Mesenchymal stem cell (in vitro differentiated cells and primary cell): ENCODE data around the gene CENPP.
A peak's percentile ranks its signal among the peaks of the same experiment; 100 is the strongest.

ENCODE experiments used
- DNase-seq: peaks from one replicate; pipeline ENCODE4 v3.0.0-alpha.2; 2013
- H2AFZ ChIP-seq: one replicate; pipeline ENCODE4 v1.6.1; 2013; ENCODE audit warnings: low read depth, mild to moderate bottlenecking, control low read depth, inconsistent platforms, low read length, moderate library complexity
- H2AK5ac ChIP-seq: 2 replicates; pipeline ENCODE4 v1.6.1; 2013; ENCODE audit warnings: low read length, moderate library complexity, mild to moderate bottlenecking, inconsistent platforms; ENCODE audit not compliant: severe bottlenecking
- H2BK120ac ChIP-seq: one replicate; pipeline ENCODE4 v1.6.1; 2013; ENCODE audit warnings: low read depth, mild to moderate bottlenecking, inconsistent platforms, low read length, moderate library complexity
- H2BK12ac ChIP-seq, 2 experiments: one replicate each; pipeline ENCODE4 v1.6.1; 2013; ENCODE audit warnings: inconsistent platforms in 2 of 2, low read length in 2 of 2, mild to moderate bottlenecking in 2 of 2, moderate library complexity in 2 of 2, control low read depth in 1 of 2
- H2BK15ac ChIP-seq: one replicate; pipeline ENCODE4 v1.6.1; 2013; ENCODE audit warnings: mild to moderate bottlenecking, low read depth, inconsistent platforms; ENCODE audit not compliant: poor library complexity, severe bottlenecking
- H2BK5ac ChIP-seq: 2 replicates; pipeline ENCODE4 v1.6.1; 2013; ENCODE audit warnings: low read depth, mild to moderate bottlenecking, low read length, control low read depth, inconsistent platforms; ENCODE audit not compliant: poor library complexity, severe bottlenecking
- H3K14ac ChIP-seq, 2 experiments: one replicate each; pipeline ENCODE4 v1.6.1; 2013; ENCODE audit warnings: inconsistent platforms in 2 of 2, low read length in 2 of 2, control low read depth in 1 of 2, mild to moderate bottlenecking in 1 of 2, moderate library complexity in 1 of 2
- H3K18ac ChIP-seq, 2 experiments: one replicate each; pipeline ENCODE4 v1.6.1; 2013; ENCODE audit warnings: inconsistent platforms in 2 of 2, low read length in 2 of 2, control low read depth in 1 of 2, low read depth in 1 of 2, mild to moderate bottlenecking in 1 of 2
- H3K23ac ChIP-seq, 2 experiments: one replicate each; pipeline ENCODE4 v1.6.1; 2013; ENCODE audit warnings: inconsistent platforms in 2 of 2, low read length in 2 of 2, mild to moderate bottlenecking in 2 of 2, moderate library complexity in 2 of 2, control low read depth in 1 of 2
- H3K27ac ChIP-seq: 2 replicates; pipeline ENCODE4 v1.5.1; 2013; ENCODE audit warnings: mild to moderate bottlenecking, moderate library complexity, low read length, control low read depth, inconsistent platforms; ENCODE audit not compliant: poor library complexity, severe bottlenecking
- H3K27me3 ChIP-seq, 2 experiments: 2 replicates each; pipeline versions ENCODE4 v1.6.1 to v1.7.0; 2013; ENCODE audit warnings: low read length in 2 of 2, mild to moderate bottlenecking in 2 of 2, moderate library complexity in 2 of 2, control low read depth in 1 of 2, inconsistent platforms in 1 of 2; ENCODE audit not compliant: control insufficient read depth in 1 of 2, insufficient read depth in 1 of 2
- H3K36me3 ChIP-seq, 2 experiments: 2 replicates each; pipeline versions ENCODE4 v1.6.1 to v1.7.0; 2013; ENCODE audit warnings: low read length in 2 of 2, control low read depth in 1 of 2, inconsistent platforms in 1 of 2, low read depth in 1 of 2, mild to moderate bottlenecking in 1 of 2; ENCODE audit not compliant: insufficient read depth in 2 of 2, control insufficient read depth in 1 of 2
- H3K4ac ChIP-seq, 2 experiments: one replicate each; pipeline ENCODE4 v1.6.1; 2013; ENCODE audit warnings: inconsistent platforms in 2 of 2, low read length in 2 of 2, mild to moderate bottlenecking in 2 of 2, moderate library complexity in 2 of 2, control low read depth in 1 of 2, low read depth in 1 of 2
- H3K4me1 ChIP-seq: 2 replicates; pipeline ENCODE4 v1.6.1; 2013; ENCODE audit warnings: low read depth, low read length, control low read depth; ENCODE audit not compliant: control insufficient read depth, insufficient read depth
- H3K4me2 ChIP-seq: 2 replicates; pipeline ENCODE4 v1.6.1; 2013; ENCODE audit warnings: low read length, mild to moderate bottlenecking, inconsistent platforms; ENCODE audit not compliant: poor library complexity, severe bottlenecking
- H3K4me3 ChIP-seq, 2 experiments: 2 replicates each; pipeline versions ENCODE4 v1.5.1 to v1.7.0; 2013; ENCODE audit warnings: low read length in 2 of 2, mild to moderate bottlenecking in 2 of 2, control low read depth in 1 of 2, low read depth in 1 of 2; ENCODE audit not compliant: insufficient read depth in 1 of 2
- H3K79me1 ChIP-seq: replicated peaks from 2 replicates; pipeline ENCODE4 v1.6.1; 2013; ENCODE audit warnings: mild to moderate bottlenecking, control low read depth, low read length, inconsistent platforms; ENCODE audit not compliant: poor library complexity, severe bottlenecking
- H3K9ac ChIP-seq: 2 replicates; pipeline ENCODE4 v1.7.0; 2013; ENCODE audit warnings: mild to moderate bottlenecking, low read length, moderate library complexity
- H3K9me3 ChIP-seq: 2 replicates; pipeline ENCODE4 v1.7.0; 2013; ENCODE audit warnings: mild to moderate bottlenecking, low read length; ENCODE audit not compliant: control insufficient read depth
- H4K8ac ChIP-seq: one replicate; pipeline ENCODE4 v1.6.1; 2013; ENCODE audit warnings: inconsistent platforms, mild to moderate bottlenecking, low read length, moderate library complexity
- H4K91ac ChIP-seq: one replicate; pipeline ENCODE4 v1.6.1; 2013; ENCODE audit warnings: mild to moderate bottlenecking, low read length, inconsistent platforms
- WGBS: methylation state at CpG from one replicate; pipeline ENCODE4 v1.1.7; 2013; ENCODE audit warnings: mixed read lengths; 5-methylcytosine and 5-hydroxymethylcytosine counted together

CENPP gene

DNA sequence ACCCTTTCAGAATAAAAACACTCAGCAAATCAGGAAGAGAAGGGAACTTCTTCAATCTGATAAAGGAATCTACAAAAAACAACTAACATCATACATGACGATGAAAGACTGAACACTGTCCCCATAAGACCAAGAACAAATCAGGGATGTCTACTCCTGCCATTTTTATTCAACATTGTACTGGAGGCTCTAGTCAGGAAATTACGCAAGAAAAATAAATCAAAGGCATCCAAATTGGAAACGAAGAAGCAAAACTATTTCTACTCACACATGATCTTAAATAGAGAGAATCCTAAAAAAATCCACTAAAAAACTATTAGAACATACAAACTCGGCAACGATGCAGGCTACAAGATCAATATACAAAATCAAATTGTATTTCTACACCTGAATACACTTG is 301.9 kb downstream of the CENPP start:
- Histone ChIP-seq H3K23ac (no peak overlapping the region), H4K91ac (no peak overlapping the region), H3K27ac (no peak overlapping the region), H2BK120ac (no peak overlapping the region), H3K4me2 (no peak overlapping the region), H3K9me3 (no peaks in the 10 kb centered on the region), H3K4me1 (no peaks in the 10 kb centered on the region), H3K79me1 (peaks cover 15% of the 10 kb centered on the region), H3K4me3 (no peak overlapping the region), H2AFZ (no peak overlapping the region), H3K36me3 (peaks cover 26 to 53% of the 10 kb centered on the region in 2 experiments), H3K27me3 (no peaks in the 10 kb centered on the region), H3K14ac (no peak overlapping the region), H3K4ac (no peak overlapping the region), H2BK12ac (no peak overlapping the region), H3K9ac (no peak overlapping the region), H3K18ac (no peak overlapping the region), H2BK15ac (no peak overlapping the region), H2BK5ac (no peak overlapping the region), H4K8ac (no peak overlapping the region), H2AK5ac (no peak overlapping the region)
- 94% methylated on average over 5 of the region's 5 CpGs for WGBS
- DNase-seq = no peak

DNA sequence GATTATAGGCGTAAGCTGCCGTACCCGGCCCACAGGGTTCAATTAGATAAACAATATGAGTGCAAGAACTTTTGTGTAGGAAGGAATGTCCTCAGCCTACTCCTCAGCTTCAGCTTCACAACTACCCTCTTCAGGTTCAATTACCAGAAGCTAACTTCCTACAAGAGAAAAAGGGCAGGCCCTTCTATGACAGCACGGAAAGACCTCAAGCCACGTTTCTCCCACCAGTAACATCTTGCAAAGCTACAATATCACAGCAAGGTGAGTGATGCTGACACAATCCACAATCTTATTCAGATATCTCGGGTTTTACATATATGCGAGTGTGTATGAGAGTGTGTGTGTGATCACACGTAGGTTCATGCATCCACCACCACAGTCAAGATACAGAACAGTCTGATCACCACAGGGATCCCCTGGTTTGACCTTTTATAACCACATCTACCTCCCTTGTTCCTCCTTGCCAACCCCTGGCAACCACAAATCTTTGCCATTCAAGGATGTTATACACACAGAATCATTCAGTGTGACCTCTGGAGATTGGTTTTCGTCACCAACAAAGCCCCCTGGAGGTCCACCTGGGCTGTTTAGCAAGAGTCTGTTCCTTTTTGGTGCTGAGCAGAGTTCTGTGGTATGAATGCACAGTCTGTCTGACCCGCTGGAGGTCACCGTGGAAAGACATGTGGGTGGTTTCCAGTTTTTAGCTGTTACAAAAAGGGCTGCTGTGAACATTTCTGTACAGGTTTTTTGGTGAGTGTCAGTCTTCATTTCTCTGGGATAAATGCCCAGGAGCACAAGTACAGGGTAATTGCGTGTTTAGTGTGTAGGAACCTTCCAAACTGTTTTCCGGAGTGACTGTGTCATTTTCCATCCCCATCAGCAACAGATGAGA is 305.9 kb downstream of the CENPP start:
- Histone ChIP-seq H3K36me3 (peaks cover 59 to 63% of the 10 kb centered on the region in 2 experiments), H4K91ac (no peak overlapping the region), H3K9ac (no peak overlapping the region), H3K14ac (no peak overlapping the region), H3K4me1 (peaks cover 4% of the 10 kb centered on the region), H3K23ac (no peak overlapping the region), H3K4me2 (no peak overlapping the region), H4K8ac (no peak overlapping the region), H3K9me3 (no peaks in the 10 kb centered on the region), H2AK5ac (no peak overlapping the region), H3K18ac (no peak overlapping the region), H3K27me3 (no peaks in the 10 kb centered on the region), H2BK12ac (no peak overlapping the region), H3K79me1 (peaks cover 31% of the 10 kb centered on the region), H3K27ac (no peak overlapping the region), H2BK5ac (no peak overlapping the region), H2BK15ac (no peak overlapping the region), H3K4me3 (no peak overlapping the region), H3K4ac (no peak overlapping the region), H2BK120ac (no peak overlapping the region), H2AFZ (no peak overlapping the region)
- WGBS = 98% methylated on average over 10 of the region's 13 CpGs
- no peak for DNase-seq

DNA sequence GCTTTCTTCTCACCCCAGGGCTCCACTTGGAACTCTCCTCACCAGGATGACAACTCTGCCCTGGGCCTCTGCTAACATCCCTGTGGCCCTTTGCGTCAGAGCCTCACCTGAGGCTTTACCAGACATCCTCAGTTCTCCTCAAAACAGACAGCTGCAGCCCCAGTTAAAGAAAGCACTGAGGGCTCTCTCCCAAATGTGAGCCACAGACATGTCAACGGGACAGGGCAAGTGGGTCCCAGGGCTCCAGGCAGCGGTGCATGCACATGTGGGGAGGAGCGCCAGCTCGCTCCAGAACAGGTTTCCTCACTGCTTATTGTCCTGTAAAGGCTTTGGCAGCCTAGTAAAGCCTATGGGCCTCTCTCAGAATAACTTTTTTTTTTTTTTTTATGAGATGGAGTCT is 306.9 kb downstream of the CENPP start:
- no peak overlapping the region for H3K27ac ChIP-seq
- no peak overlapping the region for H2BK5ac ChIP-seq
- no peak overlapping the region for H3K14ac ChIP-seq
- DNase-seq = no peak
- no peak overlapping the region for H2AK5ac ChIP-seq
- H3K9me3 ChIP-seq = no peaks in the 10 kb centered on the region
- H3K4me2 ChIP-seq = no peak overlapping the region
- H2AFZ ChIP-seq = no peak overlapping the region
- no peaks in the 10 kb centered on the region for H3K27me3 ChIP-seq
- H3K4me1 ChIP-seq = peaks cover 4% of the 10 kb centered on the region
- 98% methylated on average over 5 of the region's 5 CpGs for WGBS
- no peak overlapping the region for H2BK15ac ChIP-seq
- no peak overlapping the region for H3K4me3 ChIP-seq
- H3K18ac ChIP-seq = no peak overlapping the region
- no peak overlapping the region for H3K4ac ChIP-seq
- peaks cover 67 to 73% of the 10 kb centered on the region in 2 experiments for H3K36me3 ChIP-seq
- no peak overlapping the region for H4K8ac ChIP-seq
- H2BK120ac ChIP-seq = no peak overlapping the region
- peaks cover 34% of the 10 kb centered on the region for H3K79me1 ChIP-seq
- no peak overlapping the region for H2BK12ac ChIP-seq
- no peak overlapping the region for H3K23ac ChIP-seq
- no peak overlapping the region for H4K91ac ChIP-seq
- H3K9ac ChIP-seq = no peak overlapping the region

DNA sequence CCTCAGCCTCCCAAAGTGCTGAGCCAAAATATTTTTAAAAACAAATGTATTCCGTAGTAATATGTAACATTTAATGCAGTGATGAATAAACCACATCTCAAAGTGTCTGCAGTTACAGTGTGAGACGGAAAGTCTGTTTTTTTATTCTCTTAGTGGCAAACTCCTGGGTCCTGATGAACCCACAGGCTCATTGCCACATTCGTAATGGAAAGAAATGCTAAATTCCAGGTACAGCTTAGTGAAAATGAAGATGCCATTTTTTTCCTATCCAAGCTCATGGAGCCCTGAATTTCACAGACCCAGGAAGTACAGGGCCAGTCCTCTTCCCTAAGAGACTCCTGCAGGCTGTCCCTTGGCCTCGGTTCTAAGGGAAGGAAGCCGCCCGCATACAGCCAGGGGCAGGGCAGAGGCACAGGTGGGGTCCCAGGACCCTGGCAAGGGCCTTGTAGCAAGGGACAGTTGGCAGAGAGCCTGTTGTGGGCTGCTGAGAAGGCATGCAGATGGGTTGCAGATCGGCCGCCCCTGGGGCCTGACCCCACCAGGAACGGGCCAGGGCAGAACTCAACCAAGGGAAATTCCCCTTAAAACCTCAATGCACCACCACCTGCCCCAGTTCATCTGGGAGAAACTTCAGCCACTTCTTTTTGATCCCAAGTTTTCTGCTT is 308.0 kb downstream of the CENPP start:
- H2BK5ac ChIP-seq = no peak overlapping the region
- no peaks in the 10 kb centered on the region for H3K27me3 ChIP-seq
- 95% methylated on average over 6 of the region's 9 CpGs for whole genome bisulfite sequencing
- H3K9ac ChIP-seq = peak overlapping the region; percentile 63
- H2AFZ ChIP-seq = no peak overlapping the region
- no peak overlapping the region for H3K14ac ChIP-seq
- no peak overlapping the region for H4K8ac ChIP-seq
- no peak overlapping the region for H2BK12ac ChIP-seq
- H3K4me3 ChIP-seq = no peak overlapping the region
- H4K91ac ChIP-seq = no peak overlapping the region
- H3K4ac ChIP-seq = no peak overlapping the region
- H3K23ac ChIP-seq = no peak overlapping the region
- no peak for DNase-seq
- no peak overlapping the region for H3K18ac ChIP-seq
- H3K4me2 ChIP-seq = no peak overlapping the region
- H3K27ac ChIP-seq = no peak overlapping the region
- no peak overlapping the region for H2BK120ac ChIP-seq
- H3K4me1 ChIP-seq = peaks cover 4% of the 10 kb centered on the region
- peaks cover 76 to 79% of the 10 kb centered on the region in 2 experiments for H3K36me3 ChIP-seq
- no peak overlapping the region for H2BK15ac ChIP-seq
- H3K9me3 ChIP-seq = no peaks in the 10 kb centered on the region
- H3K79me1 ChIP-seq = peaks cover 45% of the 10 kb centered on the region
- H2AK5ac ChIP-seq = no peak overlapping the region
